H1 (cell line): ENCODE data around the gene AAGAB. TPM values are rescaled to one million over a fixed set of nuclear protein-coding genes. Genes with fewer than 3 reads are reported as not detected.

Source experiments
- CTCF ChIA-PET: fragments of 300-600 bp; sonication (Branson Sonifier 250); formaldehyde crosslinking; loops from one replicate; lab custom pipeline; 2021; ENCODE audit not compliant: partially characterized antibody; lab: Charles Lee
- POLR2A ChIA-PET: fragments of 300-600 bp; sonication (Branson Sonifier 250); formaldehyde crosslinking; loops from one replicate; lab custom pipeline; 2021; ENCODE audit warnings: inconsistent platforms; ENCODE audit not compliant: partially characterized antibody; lab: Charles Lee
- DNase-seq, 2 experiments: peaks; one replicate each; pipeline versions ENCODE4 v3.0.0 to v3.0.0-alpha.2; 2010 to 2022; ENCODE audit warnings: low spot score in 2 of 2, low read depth in 1 of 2, mixed read lengths in 1 of 2
- FAIRE-seq: peaks from 2 replicates; lab custom pipeline; 2011; peaks lifted over from hg19 to GRCh38; lab: Jason Lieb, UNC
- H2AFZ ChIP-seq: 2 replicates; pipeline ENCODE4 v1.8.1; 2012; ENCODE audit warnings: low read length, inconsistent platforms
- H2AK5ac ChIP-seq: 2 replicates; pipeline ENCODE4 v1.6.1; 2013; ENCODE audit warnings: low read depth, low read length
- H2BK120ac ChIP-seq: replicated peaks from 2 replicates; pipeline ENCODE3; 2013; ENCODE audit warnings: low read depth, low read length, inconsistent platforms
- H2BK12ac ChIP-seq: 2 replicates; pipeline ENCODE4 v1.6.1; 2013; ENCODE audit warnings: low read depth, low read length
- H2BK15ac ChIP-seq: 2 replicates; pipeline ENCODE4 v1.6.1; 2013; ENCODE audit warnings: low read length
- H2BK20ac ChIP-seq: 2 replicates; pipeline ENCODE4 v1.6.1; 2013; ENCODE audit warnings: low read length
- H2BK5ac ChIP-seq: 2 replicates; pipeline ENCODE4 v1.6.1; 2013; ENCODE audit warnings: low read depth, low read length
- H3K14ac ChIP-seq: 2 replicates; pipeline ENCODE4 v1.6.1; 2013; ENCODE audit warnings: inconsistent platforms; ENCODE audit not compliant: insufficient read length
- H3K18ac ChIP-seq: 2 replicates; pipeline ENCODE4 v1.6.1; 2013; ENCODE audit warnings: low read length; ENCODE audit errors: extremely low read depth
- H3K23ac ChIP-seq: 2 replicates; pipeline ENCODE4 v1.6.1; 2013; ENCODE audit warnings: inconsistent platforms; ENCODE audit not compliant: insufficient read length
- H3K23me2 ChIP-seq: 2 replicates; pipeline ENCODE4 v1.6.1; 2013; ENCODE audit warnings: low read depth, low read length
- H3K27ac ChIP-seq: 2 replicates; pipeline ENCODE4 v1.6.1; 2011; ENCODE audit warnings: low read depth, low read length, inconsistent platforms
- H3K27me3 ChIP-seq, 4 experiments: replicated peaks in 1 of 4; 1 replicate in 1 of 4; 2 replicates in 3 of 4; pipeline versions ENCODE4 v1.6.1 to v1.8.1; 2011 to 2013; ENCODE audit warnings: low read length in 3 of 4, mild to moderate bottlenecking in 3 of 4, inconsistent platforms in 2 of 4, mixed read lengths in 2 of 4, moderate library complexity in 1 of 4; ENCODE audit not compliant: control insufficient read depth in 3 of 4, insufficient read depth in 3 of 4; ENCODE audit errors: extremely low read depth in 1 of 4
- H3K36me3 ChIP-seq, 4 experiments: 2 replicates each; pipeline versions ENCODE4 v1.6.1 to v1.8.1; 2011 to 2013; ENCODE audit warnings: mild to moderate bottlenecking in 4 of 4, low read length in 3 of 4, moderate library complexity in 2 of 4, control low read depth in 1 of 4, inconsistent platforms in 1 of 4; ENCODE audit not compliant: insufficient read depth in 4 of 4, control insufficient read depth in 2 of 4
- H3K4ac ChIP-seq: replicated peaks from 2 replicates; pipeline ENCODE3; 2013; ENCODE audit warnings: low read length, low read depth, mixed read lengths, inconsistent platforms; ENCODE audit not compliant: insufficient read length
- H3K4me1 ChIP-seq, 4 experiments: replicated peaks in 1 of 4; 1 replicate in 1 of 4; 2 replicates in 3 of 4; pipeline versions ENCODE4 v1.6.1 to v1.8.1; 2011 to 2013; ENCODE audit warnings: low read length in 3 of 4, inconsistent platforms in 2 of 4, mixed read lengths in 1 of 4; ENCODE audit not compliant: insufficient read depth in 4 of 4, control insufficient read depth in 3 of 4
- H3K4me2 ChIP-seq, 2 experiments: 2 replicates each; pipeline versions ENCODE4 v1.6.1 to v1.8.1; 2011 to 2013; ENCODE audit warnings: low read depth in 2 of 2, low read length in 2 of 2, control low read depth in 1 of 2, inconsistent platforms in 1 of 2, mild to moderate bottlenecking in 1 of 2; ENCODE audit not compliant: insufficient read depth in 1 of 2
- H3K4me3 ChIP-seq, 4 experiments: fragments of 200-600, 300-600 bp in 1 of 4; sonication (generic), shearing (Covaris generic), sonication (Bioruptor Twin) in 1 of 4; 2 replicates each; pipeline versions ENCODE4 v1.5.1 to v1.8.1; 2011 to 2016; ENCODE audit warnings: low read length in 4 of 4, low read depth in 3 of 4, control low read depth in 2 of 4, inconsistent platforms in 2 of 4, mild to moderate bottlenecking in 2 of 4, mixed read lengths in 1 of 4, moderate library complexity in 1 of 4; ENCODE audit not compliant: insufficient read depth in 2 of 4; ENCODE audit errors: extremely low read depth in 1 of 4
- H3K56ac ChIP-seq: replicated peaks from 2 replicates; pipeline ENCODE3; 2013; ENCODE audit warnings: low read depth, mild to moderate bottlenecking, mixed read lengths, low read length, inconsistent platforms; ENCODE audit not compliant: insufficient read length
- H3K79me1 ChIP-seq: 2 replicates; pipeline ENCODE4 v1.6.1; 2013; ENCODE audit warnings: low read depth, low read length, control low read depth
- H3K79me2 ChIP-seq, 2 experiments: 2 replicates each; pipeline versions ENCODE4 v1.6.1 to v1.8.1; 2012 to 2013; ENCODE audit warnings: low read length in 2 of 2, mild to moderate bottlenecking in 2 of 2, inconsistent platforms in 1 of 2; ENCODE audit not compliant: insufficient read depth in 2 of 2, control insufficient read depth in 1 of 2
- H3K9ac ChIP-seq, 4 experiments: replicated peaks in 1 of 4; 1 replicate in 1 of 4; 2 replicates in 3 of 4; pipeline versions ENCODE4 v1.6.1 to v1.8.1; 2011 to 2013; ENCODE audit warnings: low read depth in 3 of 4, low read length in 3 of 4, control low read depth in 2 of 4, mild to moderate bottlenecking in 2 of 4, moderate library complexity in 2 of 4, inconsistent platforms in 1 of 4; ENCODE audit errors: extremely low read depth in 1 of 4
- H3K9me3 ChIP-seq, 2 experiments: 2 replicates each; pipeline versions ENCODE4 v1.6.1 to v1.8.1; 2012 to 2013; ENCODE audit warnings: mild to moderate bottlenecking in 2 of 2, moderate library complexity in 2 of 2, control low read depth in 1 of 2, inconsistent platforms in 1 of 2, low read depth in 1 of 2, low read length in 1 of 2, mixed read lengths in 1 of 2; ENCODE audit not compliant: insufficient read depth in 2 of 2
- H4K20me1 ChIP-seq, 2 experiments: replicated peaks in 1 of 2; 2 replicates each; pipeline versions ENCODE3 to v1.8.1; 2011 to 2013; ENCODE audit warnings: inconsistent platforms in 2 of 2, low read length in 2 of 2, mild to moderate bottlenecking in 1 of 2; ENCODE audit not compliant: insufficient read depth in 2 of 2, control insufficient read depth in 1 of 2
- H4K5ac ChIP-seq: 2 replicates; pipeline ENCODE4 v1.6.1; 2013; ENCODE audit warnings: low read length, low read depth, mixed read lengths, inconsistent platforms; ENCODE audit not compliant: insufficient read length
- H4K8ac ChIP-seq: 2 replicates; pipeline ENCODE4 v1.8.0; 2013; ENCODE audit warnings: mild to moderate bottlenecking, moderate library complexity, low read length, inconsistent platforms; ENCODE audit not compliant: insufficient read depth; ENCODE audit errors: extremely low read depth
- H4K91ac ChIP-seq: replicated peaks from 2 replicates; pipeline ENCODE3; 2013; ENCODE audit warnings: low read length, mixed read lengths, inconsistent platforms; ENCODE audit not compliant: insufficient read length
- ATF2 ChIP-seq: IDR thresholded peaks from 2 replicates; pipeline ENCODE4 v1.6.1; 2012; ENCODE audit warnings: low read length, inconsistent platforms
- CBX8 ChIP-seq: fragments of 300-800, 300-1000 bp; sonication (generic); IDR thresholded peaks from 2 replicates; pipeline ENCODE4 v1.7.1; 2016; ENCODE audit warnings: low read depth, low read length, borderline replicate concordance
- CEBPB ChIP-seq: IDR thresholded peaks from 2 replicates; pipeline ENCODE4 v1.6.1; 2012; ENCODE audit warnings: low read depth, low read length
- E2F6 ChIP-seq: IDR thresholded peaks from 2 replicates; pipeline ENCODE4 v1.6.1; 2012; ENCODE audit warnings: inconsistent platforms
- RFX5 ChIP-seq: IDR thresholded peaks from 2 replicates; pipeline ENCODE4 v1.6.1; 2011; ENCODE audit warnings: low read depth, low read length, improper control_type of control experiment, borderline replicate concordance
- SIX5 ChIP-seq: IDR thresholded peaks from 2 replicates; pipeline ENCODE4 v1.6.1; 2011; ENCODE audit warnings: mild to moderate bottlenecking, low read depth, low read length
- SRF ChIP-seq: IDR thresholded peaks from 2 replicates; pipeline ENCODE4 v1.6.1; 2011; ENCODE audit warnings: mild to moderate bottlenecking, low read depth, low read length, moderate library complexity
- SUZ12 ChIP-seq: fragments of 200-600 bp; sonication (generic); IDR thresholded peaks from 2 replicates; pipeline ENCODE4 v1.6.1; 2012; ENCODE audit warnings: mild to moderate bottlenecking, inconsistent platforms, low read length, moderate library complexity, mixed read lengths
- USF2 ChIP-seq: IDR thresholded peaks from 2 replicates; pipeline ENCODE4 v1.6.1; 2011; ENCODE audit warnings: low read length, improper control_type of control experiment
- WGBS, 2 experiments: shearing (Covaris generic) in 1 of 2; methylation state at CpG; one replicate each; pipeline versions ENCODE4 v1.1.6 to v1.1.7; 2013 to 2015; ENCODE audit warnings: low lambda C conversion rate in 2 of 2, mixed read lengths in 2 of 2, inconsistent platforms in 1 of 2, low coverage in 1 of 2, missing lambda C conversion rate in 1 of 2; ENCODE audit not compliant: insufficient replicate concordance in 2 of 2, insufficient coverage in 1 of 2, insufficient read length in 1 of 2; ENCODE audit errors: extremely low coverage in 1 of 2, missing lambda C conversion rate in 1 of 2; 5-methylcytosine and 5-hydroxymethylcytosine counted together
- polyA plus RNA-seq, 7 experiments: library from polyadenylated mRNA; depleted of rRNA in 3 of 7; stranded (reverse) in 5 of 7; unstranded in 2 of 7; fragments of >200 nt in 5 of 7; fragments of 200-250 nt in 2 of 7; gene quantifications; 1 replicate in 5 of 7; 2 replicates in 1 of 7; 4 replicates in 1 of 7; pipeline versions ENCODE4 v1.2.1 to v1.2.3, GENCODE V29; 2011 to 2013; ENCODE audit warnings: missing spikeins in 2 of 7, mixed read lengths in 2 of 7
- total RNA-seq: library from RNA; stranded (reverse); fragmentation: NEBNext Ultra II Directional; extraction: Animal tissue kit (Norgen Biotek cat#: 25700); gene quantifications from 2 replicates; pipeline ENCODE4 v1.2.1, GENCODE V29; 2021

Gene AAGAB
- total and polyA plus RNA-seq, 2 of the 8 experiments (the other 6 are each of a cell fraction or from before 2014, with no cell fraction given), result 20.1 to 45.9 TPM

GRCh38 chr15:67198157-67198754, 56.2 kb downstream of the AAGAB start:
- WGBS, 2 experiments, result 88% methylated on average over 7 of the region's 7 CpGs; no CpG with 5 or more reads in 1 of the 2 experiments
- Histone ChIP-seq H2BK120ac (no peak overlapping the region), H3K18ac (no peak overlapping the region), H2AFZ (no peak overlapping the region), H3K4me1 (peaks cover 0 to 3% (median 1%) of the 10 kb centered on the region in 4 experiments; a peak in 2 of 7 replicates), H3K27me3 (no peaks in the 10 kb centered on the region), H2BK20ac (no peak overlapping the region), H3K4me3 (no peak overlapping the region), H2BK5ac (no peak overlapping the region), H3K9ac (no peak overlapping the region), H3K79me1 (peaks cover 2% of the 10 kb centered on the region), H3K23ac (no peak overlapping the region), H3K14ac (no peak overlapping the region), H3K9me3 (no peaks in the 10 kb centered on the region), H3K27ac (no peak overlapping the region), H3K4me2 (no peak overlapping the region), H2BK12ac (no peak overlapping the region), H4K20me1 (peaks cover 0 to 3% of the 10 kb centered on the region in 2 experiments), H3K23me2 (no peaks in the 10 kb centered on the region), H4K5ac (no peak overlapping the region), H4K8ac (no peak overlapping the region), H4K91ac (no peak overlapping the region), H3K36me3 (peaks cover 0 to 26% (median 8%) of the 10 kb centered on the region in 4 experiments; a peak in 4 of 8 replicates), H3K56ac (no peak overlapping the region), H3K79me2 (no peaks in the 10 kb centered on the region), H2BK15ac (no peak overlapping the region), H3K4ac (no peak overlapping the region), H2AK5ac (no peak overlapping the region)
- CTCF ChIA-PET, result interaction anchor here (1.2 to 1.5 kb wide), 2 partner anchors 34 to 252 kb away, joined by 4 read pairs; no protein-coding TSS in a partner anchor
- no peak for FAIRE-seq
- no peak for DNase-seq
- POLR2A ChIA-PET, result interaction anchor here (0.6 to 1.4 kb wide), 4 partner anchors 10 to 797 kb away, joined by 3 to 5 read pairs (median 4); no protein-coding TSS in a partner anchor
- no peak for TF ChIP-seq RFX5
- TF ChIP-seq ATF2, result no peak
- no peak for TF ChIP-seq SIX5
- TF ChIP-seq E2F6, result no peak
- no peak for TF ChIP-seq USF2
- no peak for TF ChIP-seq CEBPB
- no peak for TF ChIP-seq SRF
- no peak for TF ChIP-seq CBX8
- no peak for TF ChIP-seq SUZ12
